MCF 10A (cell line): Measurements from ENCODE around the gene UGT1A5. TPM values are rescaled to one million over a fixed set of nuclear protein-coding genes. Genes with fewer than 3 reads are reported as not detected.
"Not testable (repeated sequence)": the region's sequence is repeated elsewhere in the genome, so short reads cannot be mapped to it uniquely, and the experiment has no call there.

Experiments used
- BruUV-seq: library from RNA; stranded (reverse); fragments of 400-500 nt; replicated peaks from 2 replicates; lab custom pipeline; 2021; lab: Mats Ljungman, UMichigan
- CTCF ChIA-PET: fragments of 300-600 bp; sonication (Branson Sonifier 250); formaldehyde crosslinking; extraction: SDS; loops from one replicate; lab custom pipeline; 2021; ENCODE audit warnings: antibody characterized with exemption, inconsistent platforms; lab: Yijun Ruan, JAX
- POLR2A ChIA-PET: fragments of 300-600, 350-650 bp; sonication (Branson Sonifier 250); formaldehyde crosslinking; extraction: SDS; loops from one replicate; lab custom pipeline; 2020; ENCODE audit warnings: antibody characterized with exemption, inconsistent platforms; lab: Yijun Ruan, JAX
- DNase-seq: peaks from one replicate; pipeline ENCODE4 v3.0.0-alpha.2; 2018; ENCODE audit not compliant: unreplicated experiment
- H3K27ac Mint-ChIP-seq: one replicate; pipeline ENCODE4 v1.8.0; 2022; ENCODE audit warnings: mild to moderate bottlenecking, low read depth, mixed read lengths; ENCODE audit not compliant: unreplicated experiment
- H3K27me3 Mint-ChIP-seq: one replicate; pipeline ENCODE4 v1.8.0; 2022; ENCODE audit warnings: mixed read lengths; ENCODE audit not compliant: insufficient read depth, unreplicated experiment
- H3K36me3 Mint-ChIP-seq: one replicate; pipeline ENCODE4 v1.8.0; 2022; ENCODE audit warnings: mild to moderate bottlenecking, moderate library complexity, mixed read lengths; ENCODE audit not compliant: insufficient read depth, unreplicated experiment
- H3K4me1 Mint-ChIP-seq: one replicate; pipeline ENCODE4 v1.8.0; 2022; ENCODE audit warnings: mixed read lengths; ENCODE audit not compliant: insufficient read depth, unreplicated experiment
- H3K4me3 Mint-ChIP-seq: one replicate; pipeline ENCODE4 v1.8.0; 2022; ENCODE audit warnings: mild to moderate bottlenecking, moderate library complexity, mixed read lengths; ENCODE audit not compliant: unreplicated experiment
- H3K9me3 Mint-ChIP-seq: one replicate; pipeline ENCODE4 v1.8.0; 2022; ENCODE audit warnings: mixed read lengths; ENCODE audit not compliant: unreplicated experiment
- CTCF ChIP-seq: fragments of 200-600 bp; IDR thresholded peaks from one replicate; pipeline ENCODE4 v1.8.0; 2022; ENCODE audit warnings: antibody characterized with exemption, mild to moderate bottlenecking; ENCODE audit not compliant: unreplicated experiment
- intact Hi-C: fragments of 100-400 bp; cut with micrococcal nuclease; formaldehyde crosslinking; loops from 2 replicates; pipeline ENCODE4 v1.14.1; 2022
- total RNA-seq: library from RNA; stranded (reverse); gene quantifications from 2 replicates; pipeline ENCODE4 v1.2.3, GENCODE V29; 2022

The UGT1A5 gene
- total RNA-seq, 1 experiment from 2014 or later, result not detected

- POLR2A ChIA-PET, result no interaction called here
- H3K9me3 Mint-ChIP-seq, result peaks cover 7% of the 10 kb centered on the region
- CTCF ChIA-PET, result no interaction called here
- no peaks in the 10 kb centered on the region for H3K36me3 Mint-ChIP-seq
- no peak overlapping the region for H3K27ac Mint-ChIP-seq
- TF ChIP-seq CTCF, result no peak
- intact Hi-C loops, result no loop called here
- DNase-seq, result no peak
- no peaks in the 10 kb centered on the region for H3K4me1 Mint-ChIP-seq
- H3K4me3 Mint-ChIP-seq, result no peak overlapping the region
- BruUV-seq, result no TSS peak
- H3K27me3 Mint-ChIP-seq, result no peaks in the 10 kb centered on the region
Measured at GRCh38 chr2:233745073-233745755, 32.5 kb downstream of the UGT1A5 start.

GRCh38 chr2:233745838-233746237 lies 33.1 kb downstream of the UGT1A5 start:
- POLR2A ChIA-PET, H3K4me3 Mint-ChIP-seq, DNase-seq, H3K27ac Mint-ChIP-seq, intact Hi-C loops, CTCF ChIA-PET, H3K36me3 Mint-ChIP-seq, H3K4me1 Mint-ChIP-seq, BruUV-seq, H3K27me3 Mint-ChIP-seq, H3K9me3 Mint-ChIP-seq: not testable (repeated sequence)

- no peak for TF ChIP-seq CTCF
- POLR2A ChIA-PET, result interaction anchor here (0.6 kb wide), 1 partner anchor 74 kb away, joined by 3 read pairs; no protein-coding TSS in a partner anchor
- no TSS peak for BruUV-seq
Measured at GRCh38 chr2:233746475-233747282, 34.0 kb downstream of the UGT1A5 start.

GRCh38 chr2:233747283-233747544 lies 34.5 kb downstream of the UGT1A5 start:
- H3K27me3 Mint-ChIP-seq, result no peaks in the 10 kb centered on the region
- BruUV-seq, result no TSS peak
- intact Hi-C loops, result no loop called here
- CTCF ChIA-PET, result no interaction called here
- H3K27ac Mint-ChIP-seq, result no peak overlapping the region
- H3K4me1 Mint-ChIP-seq, result no peaks in the 10 kb centered on the region
- no peak overlapping the region for H3K4me3 Mint-ChIP-seq
- POLR2A ChIA-PET, result interaction anchor here (0.6 kb wide), 1 partner anchor 74 kb away, joined by 3 read pairs; no protein-coding TSS in a partner anchor
- no peak for DNase-seq
- no peak for TF ChIP-seq CTCF
- H3K9me3 Mint-ChIP-seq, result peaks cover 18% of the 10 kb centered on the region
- no peaks in the 10 kb centered on the region for H3K36me3 Mint-ChIP-seq

More at GRCh38 chr2:233746475-233747282, 34.0 kb downstream of the UGT1A5 start:
- Mint-ChIP-seq H3K27me3 (no peaks in the 10 kb centered on the region), H3K27ac (no peak overlapping the region), H3K4me1 (no peaks in the 10 kb centered on the region), H3K9me3 (peaks cover 16% of the 10 kb centered on the region), H3K4me3 (no peak overlapping the region), H3K36me3 (no peaks in the 10 kb centered on the region)
- intact Hi-C loops, result no loop called here
- DNase-seq, result no peak
- CTCF ChIA-PET, result no interaction called here

GRCh38 chr2:233750689-233751088 lies 38.0 kb downstream of the UGT1A5 start:
- CTCF ChIA-PET, result interaction anchor here (0.6 to 0.7 kb wide), 2 partner anchors 191 to 238 kb away, joined by 3 read pairs; no protein-coding TSS in a partner anchor
- H3K27me3 Mint-ChIP-seq, DNase-seq, H3K4me3 Mint-ChIP-seq, intact Hi-C loops, BruUV-seq, H3K27ac Mint-ChIP-seq, H3K4me1 Mint-ChIP-seq, H3K36me3 Mint-ChIP-seq: not testable (repeated sequence)
- POLR2A ChIA-PET, result interaction anchor here (0.6 kb wide), 1 partner anchor 31 kb away, joined by 3 read pairs; no protein-coding TSS in a partner anchor
- peaks cover 18% of the 10 kb centered on the region for H3K9me3 Mint-ChIP-seq

GRCh38 chr2:233751212-233752009 lies 38.7 kb downstream of the UGT1A5 start:
- H3K27me3 Mint-ChIP-seq, H3K36me3 Mint-ChIP-seq, DNase-seq, H3K27ac Mint-ChIP-seq, H3K4me1 Mint-ChIP-seq, intact Hi-C loops, H3K4me3 Mint-ChIP-seq, BruUV-seq: not testable (repeated sequence)
- CTCF ChIA-PET, result interaction anchor here (0.6 to 0.7 kb wide), 3 partner anchors 14 to 238 kb away, joined by 3 to 5 read pairs (median 3); no protein-coding TSS in a partner anchor
- H3K9me3 Mint-ChIP-seq, result peaks cover 18% of the 10 kb centered on the region
- POLR2A ChIA-PET, result interaction anchor here (0.6 kb wide), 1 partner anchor 31 kb away, joined by 3 read pairs; no protein-coding TSS in a partner anchor
